Lung (tissue), 12 donors: Measurements from ENCODE around the gene SYTL3. TPM values are rescaled to one million over a fixed set of nuclear protein-coding genes. Genes with fewer than 3 reads are reported as not detected.

Experiments
- ATAC-seq: fragments of 200-7000 bp; cut with Tn5 transposase; one replicate; pipeline ENCODE4 v1.9.1; 2020; ENCODE audit warnings: moderate number of reproducible peaks; ENCODE audit not compliant: insufficient read depth, low FRiP score
- DNase-seq, 3 donors: peaks; one replicate each; pipeline ENCODE4 v3.0.0-alpha.2; 2013 to 2017
- H3K27ac ChIP-seq, 2 donors: one replicate each; pipeline ENCODE4 v1.5.1; 2013; ENCODE audit warnings: mild to moderate bottlenecking in 2 of 2, moderate library complexity in 2 of 2, control low read depth in 1 of 2, inconsistent platforms in 1 of 2, low read depth in 1 of 2, low read length in 1 of 2
- H3K27me3 ChIP-seq, 3 donors: one replicate each; pipeline ENCODE4 v1.5.1; 2013; ENCODE audit warnings: low read length in 2 of 3; ENCODE audit not compliant: control insufficient read depth in 3 of 3, insufficient read depth in 3 of 3
- H3K36me3 ChIP-seq, 4 donors: one replicate each; pipeline ENCODE4 v1.5.1; 2013; ENCODE audit warnings: low read length in 4 of 4, mild to moderate bottlenecking in 1 of 4, moderate library complexity in 1 of 4; ENCODE audit not compliant: control insufficient read depth in 4 of 4, insufficient read depth in 4 of 4
- H3K4me1 ChIP-seq, 5 donors: one replicate each; pipeline ENCODE4 v1.5.1; 2013; ENCODE audit warnings: low read length in 5 of 5, mild to moderate bottlenecking in 2 of 5, moderate library complexity in 1 of 5; ENCODE audit not compliant: control insufficient read depth in 5 of 5, insufficient read depth in 5 of 5
- H3K4me3 ChIP-seq: one replicate; pipeline ENCODE4 v1.5.1; 2013; ENCODE audit warnings: mild to moderate bottlenecking, control low read depth, moderate library complexity
- H3K9ac ChIP-seq, 2 donors: one replicate each; pipeline ENCODE4 v1.5.1; 2013; ENCODE audit warnings: low read length in 2 of 2, control low read depth in 1 of 2; ENCODE audit not compliant: insufficient read depth in 1 of 2
- H3K9me3 ChIP-seq, 4 donors: one replicate each; pipeline ENCODE4 v1.5.1; 2013; ENCODE audit warnings: low read length in 3 of 4, mild to moderate bottlenecking in 1 of 4, moderate library complexity in 1 of 4; ENCODE audit not compliant: control insufficient read depth in 4 of 4, insufficient read depth in 3 of 4
- CTCF ChIP-seq: IDR thresholded peaks from 2 replicates; pipeline ENCODE4 v1.5.1; 2012; ENCODE audit warnings: mild to moderate bottlenecking; ENCODE audit errors: control extremely low read depth, extremely low read depth
- WGBS, 2 donors: extraction: QIAGEN DNeasy Blood & Tissue Kit; methylation state at CpG; one replicate each; pipeline ENCODE4 v1.1.7; 2013; 5-methylcytosine and 5-hydroxymethylcytosine counted together
- polyA plus RNA-seq, 2 donors: library from polyadenylated mRNA; stranded (reverse); fragments of 200-250 nt; gene quantifications; one replicate each; pipeline ENCODE4 v1.2.1, GENCODE V29; 2013
- total RNA-seq, 2 donors: library from RNA; depleted of rRNA in 1 of 2; stranded (reverse); fragments of >200 nt in 1 of 2; gene quantifications; one replicate each; pipeline ENCODE4 v1.2.1, GENCODE V29; 2014 to 2021
- donor health status: control.
- donor health status: control.
- donor health status: Bipolar disorder and iron deficiency.
- donor health status: healthy.
- donor health status: DM: yes; HTN: yes; CAD: no.

Gene SYTL3
- total and polyA plus RNA-seq, 4 donors = 6.5 to 20.0 (median 15.6) TPM

DNA sequence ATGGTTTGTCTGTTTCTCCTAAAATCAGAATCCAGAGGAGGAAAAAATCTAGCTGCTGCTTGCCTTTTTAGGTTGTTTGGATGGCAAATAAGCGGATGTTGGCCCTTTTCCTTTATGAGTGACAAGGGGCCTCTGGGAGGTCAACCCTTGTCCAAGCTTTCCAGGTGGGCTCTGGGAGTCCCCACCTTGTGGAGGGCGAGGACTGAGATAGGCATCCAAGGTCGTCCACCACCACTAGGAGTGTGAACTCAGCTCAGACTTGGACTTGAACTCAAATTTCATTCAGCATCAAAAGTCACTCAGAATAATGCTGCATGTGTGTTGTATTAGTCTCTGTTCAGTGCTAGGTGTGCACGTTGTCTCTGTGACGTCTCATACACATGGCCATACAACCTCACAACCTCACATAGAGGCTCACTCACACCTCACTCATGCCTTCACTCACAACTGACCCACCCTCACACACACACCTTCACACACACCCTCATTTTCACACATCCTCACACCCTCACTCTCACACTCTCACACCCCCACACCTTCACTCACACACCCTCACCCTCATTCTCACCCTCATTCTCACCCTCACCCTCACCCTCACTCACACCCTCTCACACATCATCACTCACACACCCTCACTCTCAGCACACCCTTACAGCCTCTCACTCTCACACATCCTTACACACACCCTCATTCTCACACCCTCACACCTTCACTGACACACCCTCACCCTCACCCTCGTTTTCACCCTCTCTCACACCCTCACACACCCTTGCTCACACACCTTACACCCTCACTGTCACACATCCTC is 23.3 kb upstream of the SYTL3 start:
- Histone ChIP-seq H3K9ac (no peak overlapping the region), H3K9me3 (no peaks in the 10 kb centered on the region), H3K4me1 (peaks cover 0 to 28% (median 5%) of the 10 kb centered on the region in 5 donors), H3K36me3 (peaks cover 3 to 58% (median 12%) of the 10 kb centered on the region in 4 donors), H3K27me3 (no peaks in the 10 kb centered on the region), H3K27ac (no peak overlapping the region), H3K4me3 (no peak overlapping the region)
- DNase-seq (no peak), ATAC-seq (no peak)
- no peak for TF ChIP-seq CTCF
- 90 to 94% methylated on average over 6 of the region's 6 CpGs for WGBS, 2 donors

DNA sequence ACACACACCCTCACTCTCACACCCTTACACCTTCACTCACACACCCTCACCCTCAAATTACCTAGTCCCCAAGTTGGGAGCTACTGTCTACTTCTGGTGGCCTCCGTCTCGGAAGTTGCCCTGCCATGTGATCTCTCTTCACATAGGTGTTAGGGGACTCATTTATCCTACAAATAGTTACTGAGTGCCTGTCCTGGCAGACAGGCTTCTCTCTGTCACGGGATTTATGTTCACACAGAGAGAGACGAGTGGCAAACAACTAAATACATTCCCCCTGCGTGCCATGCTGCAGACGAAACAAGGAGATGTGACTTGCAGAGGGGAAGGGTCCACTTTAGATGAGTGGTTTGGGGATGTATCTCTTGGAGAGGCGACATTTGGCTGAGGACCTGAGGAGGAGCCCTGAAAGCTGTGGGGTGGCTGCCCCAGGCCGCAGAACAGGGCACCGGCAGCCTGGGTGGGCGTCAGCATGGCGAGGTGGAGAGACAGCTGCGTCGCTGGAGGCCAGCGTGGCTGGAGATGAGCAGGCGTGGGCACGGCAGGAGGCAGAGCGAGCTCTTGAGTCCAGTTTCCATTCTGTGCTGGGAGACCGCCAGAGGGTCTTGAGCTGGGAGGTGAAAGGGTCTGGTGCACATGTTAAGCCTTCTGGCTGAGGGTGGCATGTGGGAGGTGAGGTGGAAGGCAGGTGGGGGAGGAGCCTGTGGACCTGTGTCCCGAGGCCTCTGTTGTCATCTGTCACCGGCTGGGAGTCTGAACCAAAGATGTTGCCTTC is 22.5 kb upstream of the SYTL3 start:
- peaks cover 0 to 51% (median 12%) of the 10 kb centered on the region in 4 donors for H3K36me3 ChIP-seq
- DNase-seq = no peak
- no peak for ATAC-seq
- H3K9me3 ChIP-seq = no peaks in the 10 kb centered on the region
- peaks cover 0 to 31% (median 9%) of the 10 kb centered on the region in 5 donors for H3K4me1 ChIP-seq
- H3K9ac ChIP-seq = no peak overlapping the region
- WGBS, 2 donors = 93 to 95% methylated on average over 20 of the region's 20 CpGs
- H3K27me3 ChIP-seq = no peaks in the 10 kb centered on the region
- H3K4me3 ChIP-seq = no peak overlapping the region
- no peak overlapping the region for H3K27ac ChIP-seq
- TF ChIP-seq CTCF = no peak

DNA sequence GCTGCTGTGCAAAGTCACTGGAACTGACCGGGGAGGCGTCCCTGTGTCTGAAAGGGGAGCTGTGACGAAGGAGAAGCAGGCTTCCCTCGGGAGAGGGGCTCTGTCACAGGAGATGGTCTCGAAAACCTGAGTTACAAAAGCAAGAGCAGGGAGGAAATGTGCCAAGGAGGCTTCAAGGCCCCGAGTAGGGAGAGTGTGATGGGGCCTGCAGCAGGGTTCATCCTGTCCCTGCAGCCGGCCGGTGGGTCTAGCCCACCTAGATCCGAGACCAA is 22.0 kb upstream of the SYTL3 start:
- ATAC-seq (no peak), DNase-seq (no peak)
- H3K27me3 ChIP-seq = no peaks in the 10 kb centered on the region
- no peak overlapping the region for H3K9ac ChIP-seq
- H3K36me3 ChIP-seq = peaks cover 0 to 49% (median 12%) of the 10 kb centered on the region in 4 donors
- no peak for TF ChIP-seq CTCF
- 88 to 91% methylated on average over 9 of the region's 9 CpGs for WGBS, 2 donors
- no peaks in the 10 kb centered on the region for H3K9me3 ChIP-seq
- H3K4me3 ChIP-seq = no peak overlapping the region
- peaks cover 0 to 26% (median 9%) of the 10 kb centered on the region in 5 donors for H3K4me1 ChIP-seq
- no peak overlapping the region for H3K27ac ChIP-seq
